Activated CD8-positive, alpha-beta memory T cell treated with anti-CD3 and anti-CD28 coated beads, Interleukin-2, amount 50 U/mL, for 1 hour (primary cell): ENCODE data around the gene COQ8B.
"Not testable (repeated sequence)": the region's sequence is repeated elsewhere in the genome, so short reads cannot be mapped to it uniquely, and the experiment has no call there.

Experiments
- DNase-seq: peaks from one replicate; pipeline ENCODE4 v3.0.0-alpha.2; 2020; ENCODE audit errors: extremely low read depth

Gene COQ8B

GRCh38 chr19:40742477-40742876 is 25.8 kb upstream of the COQ8B start:
- DNase-seq = no peak

DNA sequence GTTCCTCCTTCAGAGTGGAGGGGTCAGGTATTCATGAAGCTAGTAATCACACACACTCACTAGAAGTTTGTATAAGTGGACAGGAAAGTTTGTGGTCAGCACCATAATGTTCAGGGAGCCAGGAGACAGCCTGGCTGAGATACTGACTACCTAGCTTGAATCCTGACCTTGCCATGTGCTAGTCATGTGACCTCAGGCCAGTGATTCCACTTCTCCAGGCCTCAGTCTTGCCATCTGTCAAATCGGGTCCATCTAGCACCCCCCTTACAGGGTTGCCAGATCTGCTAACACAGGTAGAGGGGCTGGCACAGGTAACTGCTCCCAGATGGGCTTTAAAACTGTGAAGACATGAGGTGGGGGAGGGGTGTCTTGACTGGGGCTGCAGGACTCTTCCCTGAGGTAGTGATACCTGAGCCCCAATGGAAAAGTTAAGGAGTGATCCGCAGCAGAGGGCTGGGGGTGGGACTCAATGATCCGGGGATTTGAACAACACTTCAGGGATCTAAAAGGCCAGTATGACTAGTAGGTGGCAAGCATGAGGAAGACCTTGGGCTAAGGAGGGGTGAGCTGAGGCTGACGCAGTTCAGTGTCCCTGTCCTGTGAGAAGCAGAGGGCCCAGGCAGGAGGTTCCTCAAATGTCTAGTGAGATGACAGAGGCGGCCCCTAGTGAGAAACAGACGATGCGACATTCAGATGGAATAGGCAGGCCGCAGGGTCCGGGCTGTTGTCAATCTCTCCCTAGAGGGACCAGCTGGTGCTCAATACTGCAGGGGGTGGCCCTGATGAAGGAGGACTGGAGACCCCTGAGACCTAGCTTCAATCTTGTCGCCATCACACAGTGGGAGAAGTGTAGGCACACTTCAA is 25.1 kb upstream of the COQ8B start:
- DNase-seq = no peak

GRCh38 chr19:40740747-40741146 is 24.1 kb upstream of the COQ8B start:
- no peak for DNase-seq

GRCh38 chr19:40739871-40740703 is 23.4 kb upstream of the COQ8B start:
- DNase-seq = no peak

DNA sequence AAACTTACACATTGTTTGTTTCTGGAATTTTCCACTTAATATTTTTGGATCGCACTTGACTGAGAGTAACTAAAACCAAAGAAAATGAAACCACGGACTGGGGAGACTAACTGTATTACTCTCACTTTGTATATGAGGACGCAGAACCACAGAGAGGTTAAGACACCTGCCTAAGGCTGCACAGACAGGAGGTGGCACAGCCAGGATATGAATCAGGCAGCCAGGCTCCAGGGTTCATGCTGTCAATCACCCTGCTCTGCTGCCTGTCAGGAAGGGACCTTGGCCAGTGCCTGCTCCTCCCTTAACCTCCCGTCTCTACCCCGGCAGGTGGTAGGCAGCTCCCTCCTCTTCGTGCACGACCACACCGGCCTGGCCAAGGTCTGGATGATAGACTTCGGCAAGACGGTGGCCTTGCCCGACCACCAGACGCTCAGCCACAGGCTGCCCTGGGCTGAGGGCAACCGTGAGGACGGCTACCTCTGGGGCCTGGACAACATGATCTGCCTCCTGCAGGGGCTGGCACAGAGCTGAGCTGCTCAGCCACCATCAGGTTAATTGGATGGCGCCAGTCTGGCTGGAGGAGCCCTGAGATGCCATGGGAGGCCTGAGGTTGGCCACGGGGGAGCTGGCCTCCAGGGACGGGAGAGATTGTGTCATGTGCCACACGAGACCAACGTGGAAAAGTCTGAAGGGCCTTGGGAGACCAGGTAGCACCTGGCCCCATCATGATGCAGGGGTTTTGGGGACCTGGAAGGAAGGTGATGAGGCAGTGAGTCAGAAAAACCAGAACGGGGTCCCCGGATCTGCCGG is 22.5 kb upstream of the COQ8B start:
- no peak for DNase-seq

GRCh38 chr19:40737102-40737644 is 20.5 kb upstream of the COQ8B start:
- DNase-seq = no peak

- no peak for DNase-seq
Measured at GRCh38 chr19:40736661-40737060, 20.0 kb upstream of the COQ8B start.

- no peak for DNase-seq
Measured at GRCh38 chr19:40735013-40735771, 18.5 kb upstream of the COQ8B start.

DNA sequence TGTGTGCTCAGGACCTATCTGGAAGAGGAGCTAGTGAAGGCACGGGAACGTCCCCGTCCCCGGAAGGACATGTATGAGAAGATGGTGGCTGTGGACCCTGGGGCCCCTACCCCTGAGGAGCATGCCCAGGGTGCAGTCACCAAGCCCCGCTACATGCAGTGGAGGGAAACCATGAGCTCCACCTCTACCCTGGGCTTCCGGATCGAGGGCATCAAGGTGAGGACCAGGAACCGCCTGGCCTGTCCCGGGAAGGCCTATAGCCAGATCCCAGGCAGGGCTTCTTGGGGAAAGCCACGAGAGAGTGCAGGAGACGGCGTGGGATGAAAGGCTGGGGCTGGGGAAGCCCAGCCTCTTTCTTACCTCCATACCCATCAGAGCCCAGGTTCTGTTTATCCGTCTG is 16.5 kb upstream of the COQ8B start:
- no peak for DNase-seq

- DNase-seq = not testable (repeated sequence)
Measured at GRCh38 chr19:40732304-40732703, 15.6 kb upstream of the COQ8B start.

DNA sequence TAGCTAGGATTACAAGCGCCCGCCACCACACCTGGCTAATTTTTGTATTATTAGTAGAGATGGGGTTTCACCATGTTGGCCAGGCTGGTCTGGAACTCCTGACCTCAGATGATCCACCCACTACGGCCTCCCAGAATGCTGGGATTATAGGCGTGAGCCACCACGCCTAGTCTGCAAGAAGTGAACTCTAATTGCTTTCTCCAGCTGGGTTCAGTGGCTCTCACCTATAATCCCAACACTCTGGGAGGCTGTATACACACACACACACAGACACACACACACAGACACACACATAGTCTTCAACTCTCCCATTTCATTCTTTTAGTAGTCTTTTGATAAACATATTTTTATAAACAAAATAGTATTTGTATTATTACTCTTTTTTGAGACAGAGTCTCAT is 13.4 kb upstream of the COQ8B start:
- DNase-seq = not testable (repeated sequence)

- no peak for DNase-seq
Measured at GRCh38 chr19:40726279-40726678, 9.6 kb upstream of the COQ8B start.

GRCh38 chr19:40724855-40725254 is 8.2 kb upstream of the COQ8B start:
- no peak for DNase-seq

DNA sequence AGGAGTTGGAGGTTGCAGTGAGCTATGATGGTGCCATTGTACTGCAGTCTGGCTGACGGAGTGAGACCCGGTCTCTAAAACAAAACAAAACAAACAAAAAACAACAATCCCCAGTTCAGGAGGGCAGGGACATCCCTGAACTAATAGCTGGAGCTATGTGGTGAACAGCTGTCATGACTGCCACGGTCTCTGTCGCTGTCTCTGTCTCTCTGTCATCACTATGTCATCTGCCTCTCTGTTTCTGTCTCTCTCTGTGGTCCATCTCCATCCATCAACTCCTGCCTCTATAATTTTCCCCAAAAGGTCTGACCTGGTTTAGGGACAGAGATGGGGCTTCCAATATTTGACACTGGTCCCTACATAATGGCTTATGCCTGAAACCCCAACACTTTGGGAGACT is 7.6 kb upstream of the COQ8B start:
- no peak for DNase-seq

DNA sequence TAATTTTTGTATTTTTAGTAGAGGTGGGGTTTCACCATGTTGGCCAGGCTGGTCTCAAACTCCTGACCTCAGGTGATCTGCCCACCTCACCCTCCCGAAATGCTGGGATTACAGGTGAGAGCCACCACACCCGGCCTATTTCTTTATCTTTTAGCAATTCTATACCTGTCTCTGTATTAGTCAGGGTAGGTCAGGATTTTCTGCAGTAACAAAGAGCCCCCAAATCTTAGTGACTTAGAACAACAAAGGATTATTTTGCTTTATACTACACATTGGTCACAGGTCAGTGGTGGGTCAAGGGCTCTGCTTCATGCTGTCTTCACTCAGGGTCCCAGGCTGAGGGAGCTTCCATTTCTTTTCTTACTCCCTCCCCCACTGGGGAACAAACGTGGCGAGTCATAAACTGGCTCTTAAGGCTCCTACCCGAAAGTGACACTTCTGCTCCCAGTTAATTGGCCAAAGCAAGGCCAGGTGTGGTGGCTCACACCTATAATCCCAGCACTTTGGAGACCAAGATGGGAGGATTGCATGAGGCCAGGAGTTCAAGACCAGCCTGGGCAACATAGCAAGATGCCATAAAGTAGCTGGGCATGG is 7.1 kb upstream of the COQ8B start:
- no peak for DNase-seq

DNA sequence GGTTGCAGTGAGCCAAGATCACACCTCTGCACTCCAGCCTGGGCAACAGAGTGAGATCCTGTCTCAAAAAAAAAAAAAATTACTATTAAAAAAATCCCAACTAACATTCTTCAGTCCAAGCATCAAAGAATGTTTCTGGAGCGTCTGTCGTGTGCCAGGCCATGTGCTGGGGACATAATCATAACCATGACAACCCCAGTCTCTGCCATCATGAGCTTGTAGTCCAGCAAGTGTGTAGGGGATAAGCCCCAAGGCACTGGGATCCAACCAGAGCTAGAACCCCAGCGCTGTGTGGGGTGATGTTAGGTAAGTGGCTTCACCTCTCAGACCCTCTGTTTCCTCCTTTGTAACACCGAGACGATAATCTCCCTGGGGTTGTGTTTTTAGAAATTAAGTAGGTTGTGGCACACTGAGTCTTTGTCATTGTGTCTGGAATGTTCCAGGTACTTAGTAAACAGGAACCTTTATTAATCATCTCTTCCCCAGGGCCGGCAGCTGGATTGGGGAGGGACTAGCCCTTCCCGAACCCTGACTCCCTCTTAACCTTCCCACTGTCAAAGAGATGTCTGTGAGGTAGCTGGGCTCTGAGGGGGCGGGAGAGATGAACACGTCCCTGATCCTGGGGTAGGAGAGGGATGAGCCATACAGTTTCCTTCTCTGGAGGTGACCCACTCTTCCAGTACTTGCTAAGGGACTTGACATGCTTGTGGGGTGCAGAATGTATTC is 5.4 kb upstream of the COQ8B start:
- DNase-seq = no peak

DNA sequence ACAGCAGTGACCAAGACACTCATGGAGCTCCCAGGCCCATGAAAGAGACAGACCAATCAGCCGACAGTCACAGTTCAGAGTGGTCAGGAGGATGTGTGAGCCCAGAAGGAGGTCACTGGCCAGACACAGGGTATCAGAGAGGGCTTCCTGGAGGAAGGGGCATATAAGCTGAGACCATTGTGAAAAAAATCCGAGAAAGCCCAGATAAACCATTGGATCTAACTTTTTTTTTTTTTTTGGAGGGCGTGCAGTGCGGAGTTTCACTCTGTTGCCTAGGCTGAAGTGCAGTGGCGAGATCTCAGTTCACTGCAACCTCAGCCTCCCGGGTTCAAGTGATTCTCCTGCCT is 4.4 kb upstream of the COQ8B start:
- no peak for DNase-seq

- DNase-seq = no peak
Measured at GRCh38 chr19:40719414-40719894, 2.8 kb upstream of the COQ8B start.

GRCh38 chr19:40718774-40719391 is 2.2 kb upstream of the COQ8B start:
- DNase-seq = no peak
